A673 (cell line): Measurements from ENCODE around the gene SPEG.

ENCODE experiments used
- CTCF ChIP-seq: fragments of 300-800, 200-600 bp; sonication (generic); conservative IDR thresholded peaks from 2 replicates; pipeline ENCODE4 v1.5.1; 2017; ENCODE audit warnings: low read depth, mild to moderate bottlenecking, antibody characterized with exemption, low read length, moderate library complexity, mixed read lengths
- EZH2 ChIP-seq: fragments of 200-600 bp; sonication (generic); IDR thresholded peaks from 2 replicates; pipeline ENCODE4 v1.6.1; 2017; ENCODE audit warnings: borderline replicate concordance, low read depth, mild to moderate bottlenecking, mixed read lengths, antibody characterized with exemption, low read length; ENCODE audit not compliant: poor library complexity, severe bottlenecking

GRCh38 chr2:219514836-219515235 is 80.2 kb downstream of the SPEG start:
- no peak for TF ChIP-seq CTCF
- no peak for TF ChIP-seq EZH2
